NCI-H748 (cell line): Measurements from ENCODE around the gene FRS3.

Experiments used
- DNase-seq: peaks from one replicate; lab custom pipeline; 2025; ENCODE audit not compliant: unreplicated experiment; lab: John Stamatoyannopoulos, UW

FRS3 gene

GRCh38 chr6:41730531-41731436 is 48.9 kb downstream of the FRS3 start:
- DNase-seq: no peak

GRCh38 chr6:41729624-41730023 is 50.1 kb downstream of the FRS3 start:
- DNase-seq: no peak

GRCh38 chr6:41728954-41729353 is 50.7 kb downstream of the FRS3 start:
- no peak for DNase-seq

GRCh38 chr6:41728073-41728936 is 51.4 kb downstream of the FRS3 start:
- peak; percentile 98 for DNase-seq

DNA sequence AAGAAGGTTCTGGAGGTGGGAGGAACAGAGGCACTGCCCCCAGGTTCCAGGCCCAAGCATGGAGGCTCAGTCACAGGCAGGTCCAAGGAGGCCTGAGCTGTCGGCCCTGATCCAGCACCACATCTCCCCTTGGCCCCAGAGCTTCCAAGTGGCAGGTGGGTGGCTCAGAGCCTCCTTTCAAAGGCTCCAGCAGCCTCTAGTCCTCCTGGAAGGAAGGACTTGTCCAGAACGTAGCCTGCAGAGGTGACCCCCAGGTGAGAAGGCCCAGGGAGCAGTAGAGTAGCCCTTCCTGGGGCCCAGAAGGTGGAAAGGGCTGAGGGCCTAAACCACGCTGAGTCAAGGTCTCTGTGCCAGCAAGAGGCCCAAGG is 52.0 kb downstream of the FRS3 start:
- DNase-seq: no peak

DNA sequence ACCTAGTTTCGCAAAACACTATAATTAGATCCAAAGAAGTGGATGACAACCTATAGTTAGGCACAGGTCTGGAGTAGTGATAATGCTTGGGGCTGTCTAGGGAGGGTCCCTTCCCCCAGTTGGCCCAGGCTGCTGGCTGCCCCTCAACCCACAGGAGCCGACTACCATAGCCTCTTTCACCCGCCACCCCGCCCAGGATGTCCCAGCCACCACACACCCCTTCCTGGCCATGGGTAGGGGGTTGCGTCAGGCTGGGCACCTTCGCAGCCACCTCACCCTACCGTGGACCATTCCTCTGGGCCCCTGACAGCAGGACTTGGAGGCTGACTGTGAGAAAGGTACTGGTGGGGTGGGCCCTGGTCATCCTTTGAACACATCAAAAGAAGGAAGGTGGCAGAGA is 52.8 kb downstream of the FRS3 start:
- DNase-seq: no peak

DNA sequence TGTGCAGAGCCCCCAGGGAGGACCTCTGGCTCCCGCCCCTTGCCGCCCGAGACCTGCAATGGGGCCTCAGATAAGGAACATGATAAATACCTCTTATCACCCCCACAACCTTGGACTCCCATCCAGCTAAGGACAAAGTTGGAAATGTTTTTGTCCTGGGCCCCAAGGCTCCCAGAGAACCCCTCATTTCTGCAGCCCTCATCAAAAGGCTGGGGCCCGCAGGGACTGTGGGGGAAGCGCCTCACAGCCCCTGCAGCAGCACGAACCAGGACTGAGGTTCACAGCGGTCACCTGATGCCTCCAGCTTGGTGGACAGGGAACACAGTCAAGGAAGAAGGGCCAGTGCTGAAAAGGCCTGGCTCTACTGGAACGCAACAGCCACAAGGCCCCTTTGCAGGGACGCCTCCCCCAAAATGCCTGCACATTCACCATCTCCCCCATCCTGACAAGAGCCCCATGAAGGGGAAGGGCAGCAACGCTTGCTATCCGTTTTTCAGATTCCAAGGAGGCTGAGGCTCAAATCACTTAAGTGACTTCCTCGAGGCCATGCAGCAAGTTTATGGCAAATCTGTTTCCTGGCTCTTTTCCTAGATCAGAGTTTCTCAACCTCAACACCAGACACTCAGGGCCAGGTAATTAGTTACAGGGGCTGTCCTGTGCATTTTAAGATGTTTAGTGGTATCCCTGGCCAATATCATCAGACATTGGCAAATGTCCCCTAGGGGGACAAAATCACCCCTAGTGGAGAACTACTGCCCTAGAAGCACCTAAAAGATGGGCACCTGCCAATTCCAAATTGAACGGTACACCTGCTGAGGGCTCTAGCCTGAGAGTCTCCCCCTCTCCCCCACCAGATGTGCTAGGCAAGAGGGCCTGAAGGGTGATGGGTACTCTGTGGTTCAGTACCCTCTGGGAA is 54.9 kb downstream of the FRS3 start:
- DNase-seq: no peak

- no peak for DNase-seq
Measured at GRCh38 chr6:41724228-41724580, 55.5 kb downstream of the FRS3 start.

DNA sequence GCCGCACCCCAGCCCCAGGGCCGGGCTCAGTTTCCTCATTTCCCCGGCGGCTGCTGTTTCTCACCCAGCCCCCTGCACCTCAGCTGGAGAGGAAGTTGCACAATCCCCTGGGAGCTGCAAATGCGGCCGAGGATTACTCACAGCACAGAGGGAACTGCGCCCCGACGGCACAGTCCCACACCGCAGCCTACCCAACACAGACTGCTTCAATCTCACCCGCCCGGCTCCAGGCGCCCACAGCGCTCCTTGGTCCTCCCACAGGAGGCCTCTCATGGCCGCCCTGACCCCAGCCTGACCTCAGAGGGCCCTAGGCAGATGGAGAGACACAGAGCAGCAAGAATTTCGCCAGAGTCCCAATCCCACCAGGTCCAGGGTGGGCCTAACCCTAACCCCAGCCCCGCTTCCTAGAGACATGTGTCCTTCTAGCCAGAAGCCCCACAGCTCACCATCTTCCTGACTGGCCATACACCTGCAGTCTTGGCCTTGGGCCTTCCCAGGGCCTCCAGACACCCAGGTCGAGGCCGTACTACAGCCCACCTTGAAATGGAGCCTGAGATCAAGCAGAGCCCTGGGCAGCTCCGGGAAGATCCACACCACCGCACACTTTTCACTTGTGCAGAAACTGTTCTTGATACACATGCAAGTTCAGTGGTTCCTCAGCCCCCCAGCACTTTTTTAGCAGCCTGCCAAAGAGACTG is 56.0 kb downstream of the FRS3 start:
- no peak for DNase-seq

DNA sequence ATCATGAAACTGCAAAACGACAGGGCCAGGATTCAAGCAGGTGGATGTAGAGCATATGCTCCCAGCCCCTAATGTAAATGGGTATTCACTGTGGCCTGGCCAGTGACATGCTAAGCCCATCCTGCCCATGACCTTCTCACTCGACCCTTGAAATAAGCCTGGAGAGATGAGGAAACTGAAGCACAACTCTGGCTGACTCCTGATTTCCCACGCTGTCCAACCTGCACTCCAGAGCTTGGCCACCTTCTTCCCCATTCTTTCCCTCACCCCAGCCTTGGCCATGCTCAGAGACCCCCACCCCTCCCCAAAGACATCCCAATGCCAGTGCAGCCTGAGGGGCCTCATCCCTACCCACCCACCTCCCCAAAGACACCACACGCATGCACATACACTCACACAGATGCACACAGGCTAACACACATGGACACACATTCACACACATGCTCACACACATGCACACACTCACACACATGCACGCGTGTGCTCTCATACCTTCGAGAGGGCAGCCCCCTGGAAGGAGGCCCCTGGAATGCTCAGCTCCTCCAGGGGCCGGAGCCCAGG is 56.7 kb downstream of the FRS3 start:
- DNase-seq: no peak

- no peak for DNase-seq
Measured at GRCh38 chr6:41721414-41721813, 58.3 kb downstream of the FRS3 start.

DNA sequence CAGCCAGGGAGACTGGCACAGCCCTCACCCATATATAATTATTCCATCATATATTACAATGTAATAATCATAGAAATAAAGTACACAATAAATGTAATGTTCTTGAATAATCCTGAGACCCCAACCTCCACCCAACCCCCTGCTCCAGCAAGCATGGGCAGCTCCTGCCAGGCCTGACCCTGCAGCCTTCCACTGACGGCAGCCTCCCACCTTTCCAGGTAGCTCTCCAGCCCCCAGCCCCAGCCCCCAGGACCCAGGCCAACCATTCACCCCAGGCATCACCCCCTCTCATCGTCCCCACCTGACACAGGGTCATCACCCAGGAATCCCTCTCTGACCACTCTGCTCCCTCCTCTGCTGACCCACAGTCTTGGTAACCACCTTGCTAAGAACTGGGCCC is 58.9 kb downstream of the FRS3 start:
- DNase-seq: no peak

GRCh38 chr6:41720262-41720620 is 59.5 kb downstream of the FRS3 start:
- DNase-seq: no peak
